ENCODE measurements around the gene GPR150.

GPR150 gene

GRCh38 chr5:95620030-95620869 lies at the start of gene GPR150:
TSS of gene GPR150 (plus strand) at chr5:95620087. CDS start at chr5:95620276, 189 bp downstream.
- DNase-seq = peak; percentile 5

DNA sequence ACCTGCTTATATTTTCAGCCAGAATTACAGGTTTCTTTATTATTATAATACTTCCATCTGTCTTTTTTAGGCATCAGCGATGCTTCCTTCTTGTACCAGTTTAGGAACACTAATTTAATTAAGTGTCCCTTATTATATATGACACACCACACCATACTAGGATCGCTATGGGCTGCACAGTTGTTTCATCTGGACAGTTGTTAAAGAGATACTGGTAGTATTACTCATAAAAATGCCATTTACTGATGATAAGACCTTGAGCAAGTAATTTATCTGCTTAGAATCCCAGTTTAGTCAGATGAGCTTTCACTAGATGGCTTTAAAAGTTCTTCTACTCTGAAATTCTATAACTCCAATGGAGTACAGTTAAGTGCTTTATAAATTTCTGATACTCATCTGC lies 47.9 kb upstream of the GPR150 start:
- DNase-seq = no peak

DNA sequence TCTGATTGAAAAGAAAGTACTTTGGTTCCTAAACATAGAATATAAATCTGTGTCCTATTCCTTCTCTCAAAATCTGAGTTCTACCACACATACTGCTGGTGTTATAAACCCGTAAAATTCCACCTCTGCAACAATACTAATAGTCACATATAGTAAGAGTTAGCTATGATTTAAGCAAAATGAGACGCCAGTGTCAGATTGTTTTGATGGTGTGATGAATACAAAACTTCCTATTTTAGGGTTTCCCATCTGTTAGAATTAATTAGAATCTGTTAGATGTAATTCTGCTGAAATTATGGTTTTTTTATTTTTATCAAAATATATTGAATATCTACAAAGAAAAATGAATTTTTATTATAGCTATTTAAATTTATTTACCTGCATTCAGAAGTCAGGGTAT lies 38.3 kb upstream of the GPR150 start:
- DNase-seq = no peak

DNA sequence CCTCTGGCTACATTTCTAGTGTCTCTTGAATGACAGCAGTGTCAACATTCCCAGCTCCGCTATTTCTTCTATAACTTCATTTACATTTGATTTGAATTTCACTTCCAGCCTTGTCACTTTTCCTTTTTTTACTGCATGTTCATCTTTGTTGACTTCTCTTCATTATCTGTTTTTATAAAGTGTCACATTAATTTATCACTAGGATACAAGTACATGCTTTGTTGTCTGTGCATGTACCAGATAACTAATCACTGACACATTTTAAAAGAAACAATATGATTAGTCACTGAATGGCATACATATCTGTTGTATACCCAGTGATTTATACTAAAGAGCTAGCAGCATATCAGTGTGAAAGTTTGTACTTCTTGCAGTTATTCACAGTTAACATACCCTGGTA lies 35.9 kb upstream of the GPR150 start:
- no peak for DNase-seq

DNA sequence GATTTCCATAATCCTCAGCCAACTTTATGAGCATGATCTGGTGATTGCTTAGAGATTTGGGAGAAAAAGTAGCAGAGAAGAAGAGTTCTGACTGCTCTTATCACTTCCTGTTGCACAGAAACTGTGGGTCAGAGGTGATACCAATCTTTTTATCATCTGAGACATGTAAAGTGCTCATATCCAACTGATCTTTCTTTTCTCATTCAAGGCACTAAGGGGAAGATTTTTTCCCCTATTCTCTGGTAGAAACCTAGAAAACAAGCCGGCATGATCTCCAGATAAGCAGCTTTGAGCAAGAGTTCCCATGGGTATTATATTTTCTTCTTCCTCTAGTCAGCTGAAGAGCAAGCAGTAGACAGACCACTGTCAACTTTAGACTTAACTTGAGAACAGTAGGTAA lies 29.0 kb upstream of the GPR150 start:
- no peak for DNase-seq

GRCh38 chr5:95591490-95591901 lies 28.4 kb upstream of the GPR150 start:
- DNase-seq = no peak

DNA sequence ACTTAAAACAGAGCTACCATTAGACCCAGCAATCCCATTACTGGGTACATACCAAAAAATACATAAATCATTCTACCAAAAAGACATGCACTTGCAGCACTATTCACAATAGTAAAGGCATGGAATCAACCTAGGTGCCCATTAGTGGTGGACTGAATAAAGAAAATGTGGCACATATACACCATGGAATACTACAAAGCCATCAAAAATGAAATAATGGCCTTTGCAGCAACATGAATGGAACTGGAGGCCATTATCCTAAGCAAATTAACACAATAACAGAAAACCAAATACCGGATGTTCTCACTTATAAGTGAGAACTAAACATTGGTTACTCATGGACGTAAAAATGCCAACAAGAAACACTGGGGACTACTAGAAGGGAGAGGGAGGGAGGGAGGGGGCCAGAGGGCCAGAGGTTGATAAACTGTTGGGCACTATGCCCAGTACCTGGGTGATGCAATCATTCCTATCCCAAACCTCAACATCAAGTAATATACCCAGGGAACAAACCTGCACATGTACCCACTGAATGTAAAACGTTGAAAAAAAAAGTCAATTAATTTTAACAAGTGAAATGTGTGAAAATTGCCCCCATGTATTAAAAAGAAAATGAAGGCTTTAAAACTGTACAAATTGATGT lies 24.5 kb upstream of the GPR150 start:
- no peak for DNase-seq

DNA sequence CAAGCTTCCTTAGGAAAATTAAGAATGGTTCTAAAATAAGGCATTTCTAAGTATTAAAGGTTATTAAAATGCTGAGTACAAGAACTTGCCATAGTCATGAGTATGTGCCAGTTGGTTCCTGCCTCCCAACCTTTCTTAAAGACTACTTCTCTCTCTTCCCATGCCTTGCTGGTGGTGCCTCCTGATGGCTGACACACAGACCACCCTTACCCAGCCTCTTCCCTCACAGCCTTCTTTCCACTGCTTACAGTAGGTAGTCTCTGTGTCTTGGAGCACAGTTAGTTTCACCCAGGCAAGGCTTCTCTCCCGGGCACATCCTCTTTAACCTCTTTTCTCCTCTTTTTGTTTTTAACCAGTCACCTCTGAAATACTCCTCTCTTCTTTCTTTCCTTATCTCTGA lies 20.6 kb upstream of the GPR150 start:
- DNase-seq = no peak

DNA sequence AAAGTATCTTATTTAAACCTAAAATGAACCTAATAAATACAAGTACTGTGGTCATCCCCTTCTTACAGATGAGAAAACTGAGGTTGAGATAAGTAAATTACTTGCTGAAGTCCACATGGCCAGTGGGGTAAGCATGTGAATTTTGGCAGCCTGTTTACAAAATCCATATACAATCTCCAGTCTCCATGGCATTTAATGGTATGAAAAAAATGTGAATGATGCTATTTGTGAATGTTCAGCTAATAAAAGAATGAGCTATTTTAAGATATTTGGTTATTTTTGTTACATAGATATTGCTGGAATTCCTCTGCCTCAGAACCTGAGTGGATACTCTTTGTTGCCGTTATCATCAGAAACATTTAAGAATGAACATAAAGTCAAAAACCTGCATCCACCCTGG lies 19.3 kb upstream of the GPR150 start:
- DNase-seq = no peak

GRCh38 chr5:95605786-95606185 lies 14.1 kb upstream of the GPR150 start:
- no peak for DNase-seq

DNA sequence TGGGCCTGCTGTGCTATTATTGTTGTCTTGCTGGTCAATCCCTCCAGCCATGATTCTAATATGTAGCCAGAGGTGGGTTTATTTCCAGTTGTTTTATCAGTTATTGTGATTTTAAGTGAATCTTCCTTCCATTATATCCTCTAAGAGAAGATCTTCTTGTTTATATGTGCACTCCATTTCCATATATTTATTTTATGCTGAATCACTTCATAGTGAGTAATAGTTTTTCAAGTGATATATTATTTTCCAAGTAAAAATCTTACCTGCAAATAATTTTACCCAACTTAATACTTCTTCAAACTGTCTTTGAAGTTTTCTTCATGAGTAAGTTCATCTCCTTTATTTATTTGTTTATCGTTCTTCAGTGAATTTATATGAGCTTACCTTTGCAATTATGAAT lies 13.5 kb upstream of the GPR150 start:
- DNase-seq = no peak

DNA sequence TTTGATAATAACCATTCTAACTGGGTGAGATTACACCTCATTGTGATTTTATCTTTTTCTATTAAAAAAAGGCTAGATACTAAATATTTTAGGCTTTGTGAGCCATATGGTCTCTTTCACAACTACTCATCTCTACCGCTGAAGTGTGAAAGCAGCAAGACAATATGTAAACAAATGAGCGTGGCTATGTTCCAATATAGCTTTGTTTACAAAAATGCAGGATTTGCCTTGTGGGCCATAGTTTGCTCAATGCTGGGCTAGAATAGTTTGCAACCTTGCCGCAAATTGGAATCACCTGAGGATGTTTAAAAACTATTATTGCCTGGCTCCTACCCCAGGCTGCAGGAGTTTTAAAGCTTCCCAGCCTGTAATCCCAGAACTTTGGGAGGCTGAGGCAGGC lies 10.2 kb upstream of the GPR150 start:
- DNase-seq = no peak

DNA sequence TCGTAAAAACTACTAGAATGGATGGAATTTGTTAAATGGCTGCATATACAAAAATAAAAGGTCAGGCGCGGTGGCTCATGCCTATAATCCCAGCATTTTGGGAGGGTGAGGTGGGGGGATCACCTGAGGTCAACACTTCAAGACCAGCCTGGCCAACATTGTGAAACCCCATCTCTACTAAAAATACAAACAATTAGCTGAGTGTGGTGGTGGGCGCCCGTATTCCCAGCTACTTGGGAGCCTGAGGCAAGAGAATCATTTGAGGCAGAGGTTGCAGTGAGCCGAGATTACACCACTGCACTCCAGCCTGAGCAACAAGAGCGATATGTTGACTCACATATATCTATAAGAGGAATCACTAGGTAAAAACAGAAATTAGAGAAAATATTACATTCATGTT lies 9.3 kb upstream of the GPR150 start:
- no peak for DNase-seq

- DNase-seq = no peak
These were observed 8.5 kb upstream of the GPR150 start for GRCh38 chr5:95611396-95611795.

DNA sequence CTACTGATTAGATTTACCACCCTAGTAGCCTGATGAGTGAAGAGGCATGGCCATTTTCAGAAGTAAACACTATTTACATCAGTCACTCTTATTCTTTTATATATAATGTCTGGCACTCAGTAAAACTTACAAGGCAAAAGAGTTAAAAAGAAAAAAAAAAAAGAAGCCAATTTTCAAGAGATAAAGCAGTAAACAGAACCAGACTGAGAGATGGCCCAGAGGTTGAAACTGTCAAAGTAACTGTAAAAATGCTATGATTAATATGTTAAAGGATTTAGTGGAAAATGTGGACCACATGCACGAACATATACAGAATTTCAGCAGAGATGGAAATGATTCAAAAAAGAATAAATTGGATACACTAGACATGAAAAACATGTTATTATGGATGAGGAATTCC lies 6.4 kb upstream of the GPR150 start:
- no peak for DNase-seq

DNA sequence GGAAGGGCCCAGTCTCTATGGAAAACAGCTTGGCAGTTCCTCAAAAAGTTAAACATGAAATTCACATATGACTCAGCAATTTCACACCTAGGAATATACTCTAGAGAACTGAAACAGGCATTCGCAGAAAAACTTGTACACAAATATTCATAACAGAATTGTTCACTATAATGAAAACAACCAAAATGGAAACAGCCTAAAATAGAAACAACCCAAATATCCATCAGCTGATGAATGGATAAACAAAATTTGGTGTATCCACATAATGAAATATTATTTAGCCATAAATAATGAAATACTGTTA lies 4.8 kb upstream of the GPR150 start:
- DNase-seq = no peak

GRCh38 chr5:95617057-95617456 lies 2.8 kb upstream of the GPR150 start:
- DNase-seq = no peak

DNA sequence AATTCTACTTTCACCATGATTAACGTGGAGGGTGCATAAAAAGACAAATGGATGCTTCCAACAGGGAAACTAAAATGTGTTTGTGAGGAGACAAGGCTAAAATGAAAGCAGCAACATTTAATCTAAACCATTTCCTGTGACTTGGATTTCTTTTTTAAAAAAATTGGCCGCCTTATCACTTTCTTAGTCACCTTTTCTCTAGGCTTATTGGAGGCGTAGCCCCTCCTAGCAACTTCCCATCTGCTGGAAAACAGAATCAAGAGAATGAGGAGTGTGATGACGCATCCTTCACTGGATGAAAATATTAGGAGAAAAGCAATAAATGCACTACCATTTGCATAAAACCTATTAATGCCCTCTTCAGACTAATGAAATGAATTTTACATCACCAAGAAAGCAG lies 791 bp upstream of the GPR150 start:
- DNase-seq = no peak

GRCh38 chr5:95619514-95620029 lies 315 bp upstream of the GPR150 start:
- DNase-seq = no peak

GRCh38 chr5:95620870-95621838 lies 1.3 kb downstream of the GPR150 start:
- DNase-seq = no peak

DNA sequence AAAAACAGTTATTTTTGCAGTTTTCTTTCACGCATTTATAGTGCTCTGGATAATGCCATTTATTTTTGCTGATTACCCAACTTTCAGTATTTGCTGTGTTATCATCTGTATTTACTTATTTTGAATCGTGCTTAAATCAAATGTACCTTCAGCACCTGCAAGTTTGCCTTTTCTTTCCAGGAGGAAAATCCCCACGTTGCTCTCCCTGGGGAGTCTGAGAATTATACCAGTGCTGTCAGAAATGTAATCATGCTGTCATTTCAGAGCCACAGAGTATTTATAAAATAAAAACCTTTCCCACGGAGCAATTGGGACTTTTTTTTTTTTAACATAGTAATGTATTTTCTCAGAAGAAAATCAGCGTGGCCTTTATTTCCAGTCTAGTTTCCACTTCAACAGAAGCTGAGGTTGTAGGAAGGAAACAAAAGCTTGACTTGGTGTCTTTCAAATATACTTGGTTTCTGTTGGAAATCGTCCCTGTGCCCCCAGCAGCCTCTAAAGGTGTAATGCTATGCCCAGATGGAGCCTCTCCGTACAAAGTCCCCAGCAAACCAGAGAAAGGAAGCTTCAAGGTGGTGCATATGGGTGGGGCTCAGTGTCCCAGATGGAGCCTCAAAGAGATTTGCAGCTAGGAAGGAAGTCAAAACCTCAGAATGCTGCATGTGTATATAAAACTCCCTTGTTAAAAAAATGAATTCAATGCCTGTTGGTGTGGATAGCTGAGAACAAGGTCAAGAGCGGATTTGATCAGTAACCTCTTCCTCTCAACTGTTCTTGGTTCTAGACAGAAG lies 2.1 kb downstream of the GPR150 start:
- DNase-seq = no peak

DNA sequence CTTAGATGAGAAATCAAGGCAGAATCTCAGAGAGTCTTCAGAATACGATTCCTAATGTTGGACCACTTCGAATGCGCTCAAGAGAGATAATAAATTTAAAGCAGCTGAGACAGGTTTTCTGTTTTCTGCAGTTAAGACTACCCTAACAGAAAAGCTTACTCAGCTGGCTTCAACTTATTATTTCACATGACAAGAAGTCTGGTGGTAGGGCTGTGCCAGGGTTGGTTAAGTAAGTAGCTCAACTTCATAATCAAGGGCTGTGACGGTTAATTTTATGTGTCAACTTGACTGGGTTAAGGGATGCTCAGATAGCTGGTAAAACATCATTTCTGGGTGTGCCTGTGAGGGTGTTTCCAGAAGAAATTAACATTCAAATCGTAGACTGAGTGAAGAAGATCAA lies 3.8 kb downstream of the GPR150 start:
- no peak for DNase-seq

DNA sequence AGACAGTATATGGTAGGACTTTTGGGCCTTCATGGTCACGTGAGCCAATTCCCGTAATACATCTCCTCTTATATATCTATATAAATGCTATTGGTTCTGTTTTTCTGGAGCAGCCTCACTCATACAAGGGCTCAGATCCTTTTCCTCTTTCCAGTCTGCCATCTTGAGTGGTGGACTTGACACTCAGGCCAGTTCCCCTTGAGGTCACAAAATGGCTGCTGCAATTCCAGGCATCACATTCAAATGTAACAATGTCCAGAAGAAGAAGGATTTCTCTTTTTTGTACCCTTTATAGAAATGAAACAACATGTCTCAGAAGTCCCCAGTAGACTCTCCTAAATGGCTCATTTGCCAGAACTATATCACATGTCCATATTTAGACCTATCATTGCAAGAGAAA lies 4.5 kb downstream of the GPR150 start:
- no peak for DNase-seq

All from KG1 (cell line).